ENCODE results near the gene TRPC4AP. TPM values are rescaled to one million over a fixed set of nuclear protein-coding genes. Genes with fewer than 3 reads are reported as not detected.
A peak's percentile ranks its signal among the peaks of the same experiment; 100 is the strongest.

The TRPC4AP gene
- total RNA-seq, 1 donor from 2014 or later = 104 TPM

DNA sequence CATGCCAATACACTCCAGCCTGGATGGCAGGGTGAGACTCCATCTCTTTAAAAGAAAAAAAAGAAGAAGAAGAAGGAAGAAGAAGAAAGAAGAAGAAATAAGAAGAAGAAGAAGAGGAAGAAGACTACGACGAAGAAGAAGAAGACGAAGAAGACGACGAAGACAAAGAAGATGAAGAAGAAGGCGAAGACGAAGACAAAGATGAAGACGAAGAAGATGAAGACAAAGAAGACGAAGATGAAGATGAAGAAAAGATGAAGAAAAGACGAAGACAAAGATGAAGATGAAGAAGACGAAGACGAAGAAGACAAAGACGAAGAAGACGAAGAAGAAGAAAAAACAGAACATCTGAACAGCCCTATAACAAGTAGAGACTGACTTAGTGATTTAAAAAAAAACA is 33.0 kb downstream of the TRPC4AP start:
- DNase-seq (ENCODE audit: extremely low read depth, low read depth, low spot score) = no peak

DNA sequence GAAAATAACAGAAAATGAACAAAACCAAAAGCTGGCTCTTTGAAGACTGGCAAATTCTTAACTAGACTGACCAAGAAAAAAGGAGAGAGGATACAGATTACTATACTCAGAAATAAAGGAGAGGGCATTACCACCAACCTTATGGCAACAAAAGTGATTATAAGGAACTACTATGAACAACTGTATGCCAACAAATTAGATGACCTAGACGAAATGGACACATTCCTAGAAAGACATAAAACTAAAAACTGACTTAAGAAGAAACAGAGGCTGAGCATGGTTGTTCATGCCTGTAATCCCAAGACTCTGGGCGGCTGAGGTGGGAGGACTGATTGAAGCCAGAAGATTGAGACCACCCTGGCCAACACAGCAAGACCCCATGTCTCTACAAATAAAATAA is 33.5 kb downstream of the TRPC4AP start:
- DNase-seq (ENCODE audit: extremely low read depth, low read depth, low spot score) = no peak

- DNase-seq (ENCODE audit: extremely low read depth, low read depth, low spot score) = no peak
Observed at GRCh38 chr20:35055445-35056276, 36.9 kb downstream of the TRPC4AP start.

GRCh38 chr20:35054814-35055213 is 37.8 kb downstream of the TRPC4AP start:
- DNase-seq (ENCODE audit: extremely low read depth, low read depth, low spot score) = no peak

- DNase-seq (ENCODE audit: extremely low read depth, low read depth, low spot score) = peak; percentile 58
Observed at GRCh38 chr20:35052616-35053015, 40.0 kb downstream of the TRPC4AP start.

- no peak for DNase-seq (ENCODE audit: extremely low read depth, low read depth, low spot score)
Observed at GRCh38 chr20:35049776-35050352, 42.7 kb downstream of the TRPC4AP start.

DNA sequence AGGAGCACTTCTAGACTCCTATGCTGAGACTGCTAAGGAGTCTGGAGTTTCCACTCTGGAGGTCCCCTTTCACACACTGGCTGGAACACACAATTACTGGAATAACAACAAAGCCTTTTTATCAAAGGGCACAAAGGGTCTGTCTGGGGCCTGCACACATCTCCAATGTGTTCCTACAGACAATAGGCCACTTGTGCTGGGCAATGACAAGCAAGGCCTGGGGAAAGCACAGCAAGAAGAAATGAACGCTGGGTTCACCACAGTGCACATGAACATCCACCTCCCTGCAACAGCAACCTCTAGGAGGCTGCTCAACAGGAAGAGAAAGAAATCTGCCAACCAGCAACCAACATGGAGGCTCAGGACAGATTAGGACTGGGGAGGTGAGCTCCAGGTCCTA is 43.9 kb downstream of the TRPC4AP start:
- no peak for DNase-seq (ENCODE audit: extremely low read depth, low read depth, low spot score)

DNA sequence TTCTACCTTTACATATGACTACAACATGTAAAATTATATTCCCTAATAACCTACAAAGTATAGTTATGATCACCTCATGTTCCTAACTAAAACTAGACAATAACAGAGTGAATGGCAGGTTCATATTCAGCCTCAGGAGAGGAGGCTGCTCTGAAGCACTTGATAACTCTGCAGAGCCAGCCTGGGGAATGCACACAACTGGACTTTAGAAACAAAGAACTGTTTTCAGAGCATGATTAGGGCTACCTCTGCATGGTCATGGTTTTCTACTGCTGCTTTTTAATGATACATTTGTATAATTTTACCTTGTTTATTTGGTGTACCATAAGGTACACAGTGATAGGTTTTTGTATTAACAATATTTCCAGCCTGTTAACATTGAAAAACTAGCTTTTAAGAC is 50.3 kb downstream of the TRPC4AP start:
- no peak for DNase-seq (ENCODE audit: extremely low read depth, low read depth, low spot score)

- no peak for DNase-seq (ENCODE audit: extremely low read depth, low read depth, low spot score)
Observed at GRCh38 chr20:35040646-35041045, 52.0 kb downstream of the TRPC4AP start.

- no peak for DNase-seq (ENCODE audit: extremely low read depth, low read depth, low spot score)
Observed at GRCh38 chr20:35039846-35040489, 52.6 kb downstream of the TRPC4AP start.

DNA sequence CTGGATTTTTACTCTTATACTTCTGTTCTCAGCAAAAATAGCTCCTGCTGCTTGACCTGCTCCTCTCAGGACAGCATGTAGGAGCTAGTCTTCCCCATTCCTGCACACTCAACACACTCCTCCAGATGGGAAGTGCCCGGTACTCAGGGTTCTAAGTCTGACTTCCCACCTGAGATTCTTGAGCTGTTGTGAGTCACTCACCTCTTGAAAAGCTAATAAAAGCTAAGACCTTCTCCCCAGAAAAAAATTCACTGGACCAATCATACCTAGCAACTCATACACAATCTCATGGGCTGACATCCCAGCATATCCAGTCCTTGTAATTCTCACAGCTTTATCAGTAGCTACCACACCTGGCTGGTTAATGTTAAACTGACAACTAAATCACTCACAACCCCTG is 53.5 kb downstream of the TRPC4AP start:
- DNase-seq (ENCODE audit: extremely low read depth, low read depth, low spot score) = no peak

DNA sequence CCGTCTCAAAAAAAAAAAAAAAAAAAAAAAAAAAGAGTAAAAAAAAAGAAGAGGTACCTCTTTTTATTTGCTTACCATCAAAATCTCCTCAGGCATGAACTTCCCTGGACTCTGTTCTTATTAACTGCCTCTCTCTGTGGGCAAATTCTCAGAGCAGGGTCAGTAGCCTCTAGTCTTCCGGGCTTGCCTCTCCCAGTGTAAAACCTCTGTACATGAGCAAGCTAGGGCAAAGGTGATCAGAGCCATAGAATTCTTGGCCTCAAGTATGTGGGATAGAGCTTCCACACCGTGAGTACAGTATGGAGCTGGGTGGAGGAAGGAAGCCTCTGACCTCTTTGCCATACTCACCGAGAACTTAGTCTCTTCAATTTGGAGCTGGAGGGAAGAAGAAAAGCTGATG is 58.5 kb downstream of the TRPC4AP start:
- no peak for DNase-seq (ENCODE audit: extremely low read depth, low read depth, low spot score)

- no peak for DNase-seq (ENCODE audit: extremely low read depth, low read depth, low spot score)
Observed at GRCh38 chr20:35030136-35030535, 62.5 kb downstream of the TRPC4AP start.

GRCh38 chr20:35027301-35027700 is 65.3 kb downstream of the TRPC4AP start:
- no peak for DNase-seq (ENCODE audit: extremely low read depth, low read depth, low spot score)

DNA sequence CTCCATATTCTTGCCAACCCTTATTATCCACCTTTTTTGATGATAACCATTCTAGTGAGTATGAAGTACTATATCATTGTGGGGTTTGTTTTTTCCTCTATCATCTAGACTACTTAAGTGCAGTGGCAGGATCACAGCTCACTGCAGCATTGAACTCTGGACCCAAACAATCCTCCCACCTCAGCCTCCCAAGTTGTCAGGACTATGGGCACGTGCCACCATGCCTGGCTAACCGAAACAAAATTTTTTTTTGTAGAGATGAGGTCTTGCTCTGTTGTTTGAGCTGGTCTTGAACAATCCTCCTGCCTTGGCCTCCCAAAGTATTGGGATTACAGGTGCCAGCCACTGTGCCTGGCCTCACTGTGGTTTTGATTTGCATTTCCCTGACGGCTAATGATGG is 67.5 kb downstream of the TRPC4AP start:
- no peak for DNase-seq (ENCODE audit: extremely low read depth, low read depth, low spot score)

DNA sequence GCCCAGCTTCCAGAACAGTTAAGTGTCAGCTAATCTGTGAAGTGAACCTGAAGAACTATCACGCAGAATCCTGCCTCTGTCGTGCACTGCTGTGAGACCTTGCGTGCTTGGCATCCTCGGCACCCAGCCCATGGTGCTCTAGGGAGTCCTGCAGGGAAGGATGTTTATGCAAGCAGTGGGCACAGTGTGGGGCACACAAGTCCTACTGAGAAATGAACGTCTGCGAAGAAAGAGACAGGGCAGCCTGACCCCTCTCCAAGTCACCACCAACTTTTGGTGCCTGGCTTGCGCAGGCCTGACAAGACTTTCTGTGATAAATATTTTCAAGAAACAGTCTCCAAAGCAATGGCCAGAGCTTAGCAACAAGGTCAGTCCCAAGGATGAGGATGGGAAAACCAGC is 69.0 kb downstream of the TRPC4AP start:
- no peak for DNase-seq (ENCODE audit: extremely low read depth, low read depth, low spot score)

DNA sequence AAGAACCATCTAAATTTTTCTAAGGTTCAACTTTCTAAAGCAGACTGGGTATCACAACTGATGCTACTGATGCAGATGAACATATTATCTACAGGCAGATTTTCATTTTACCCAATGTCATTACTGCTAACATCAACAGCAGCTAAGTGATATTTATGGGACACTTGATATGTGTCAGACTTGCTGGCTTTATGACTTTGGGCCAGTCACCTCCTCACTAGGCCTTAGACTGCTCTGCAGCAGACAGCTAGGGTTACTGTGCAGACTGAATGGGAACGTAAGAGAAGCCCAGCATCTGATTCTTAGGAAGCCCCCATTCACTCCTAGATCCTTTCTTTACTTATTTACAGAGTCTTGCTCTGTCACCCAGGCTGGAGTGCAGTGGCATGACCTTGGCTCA is 70.8 kb downstream of the TRPC4AP start:
- no peak for DNase-seq (ENCODE audit: extremely low read depth, low read depth, low spot score)

- DNase-seq (ENCODE audit: extremely low read depth, low read depth, low spot score) = peak; percentile 79
Observed at GRCh38 chr20:35021063-35021462, 71.5 kb downstream of the TRPC4AP start.

DNA sequence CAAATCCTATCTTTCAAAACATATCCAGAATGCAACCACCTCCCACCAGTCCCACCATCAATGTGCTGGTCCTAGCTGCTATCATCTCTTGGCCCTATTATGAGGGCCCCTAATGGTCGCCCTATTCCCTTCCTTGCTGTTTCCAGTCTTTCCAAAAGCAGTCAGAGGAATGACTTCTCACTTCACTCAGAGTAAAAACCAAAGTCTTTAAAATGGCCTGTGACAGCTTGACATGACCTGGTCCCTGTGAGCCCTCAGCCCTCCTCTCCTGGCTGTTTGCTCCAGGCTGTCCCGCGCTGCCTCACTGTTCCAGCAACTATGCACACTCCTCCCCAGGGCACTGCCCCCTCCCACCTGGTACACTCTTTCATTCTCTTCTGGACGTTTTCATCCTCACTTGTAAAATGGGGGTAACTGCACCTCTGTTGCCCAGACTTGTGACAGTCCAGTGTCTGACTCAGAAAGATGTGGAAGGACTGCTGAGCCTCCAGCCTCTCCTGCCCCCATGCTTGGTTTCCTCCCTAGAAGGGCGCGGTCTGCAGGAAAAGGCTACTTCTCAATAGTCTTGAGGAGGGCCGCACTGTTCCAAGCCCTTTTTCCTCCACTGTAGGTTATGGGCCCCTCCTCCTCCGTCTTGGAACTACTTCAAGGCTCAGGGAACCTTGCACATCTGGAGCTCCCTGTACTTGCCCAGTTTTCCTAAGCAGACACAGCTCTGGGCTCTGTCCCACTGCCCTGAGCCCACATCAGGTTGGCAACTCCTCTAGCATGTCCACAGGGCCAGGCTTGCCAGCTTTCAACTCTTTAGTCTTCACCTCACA is 72.3 kb downstream of the TRPC4AP start:
- no peak for DNase-seq (ENCODE audit: extremely low read depth, low read depth, low spot score)

GRCh38 chr20:35018590-35019371 is 73.8 kb downstream of the TRPC4AP start:
- DNase-seq (ENCODE audit: extremely low read depth, low read depth, low spot score) = no peak

Measured in glomerular endothelial cell (primary cell).